Transverse colon (tissue), 4 donors: ENCODE data around the gene BCL2L15. TPM values are rescaled to one million over a fixed set of nuclear protein-coding genes. Genes with fewer than 3 reads are reported as not detected.

Source experiments
- DNase-seq: peaks from one replicate; pipeline ENCODE4 v3.0.0-alpha.2; 2019
- H3K27ac ChIP-seq, 4 donors: fragments of 200-600 bp; sonication (generic); 2 replicates each; pipeline ENCODE4 v1.5.1; 2016 to 2018; ENCODE audit warnings: inconsistent platforms in 4 of 4
- H3K27me3 ChIP-seq: fragments of 200-600 bp; sonication (generic); 2 replicates; pipeline ENCODE4 v1.5.1; 2017; ENCODE audit warnings: inconsistent platforms
- H3K36me3 ChIP-seq, 4 donors: fragments of 200-600 bp; sonication (generic); 2 replicates each; pipeline ENCODE4 v1.5.1; 2017 to 2019; ENCODE audit warnings: inconsistent platforms in 4 of 4
- H3K4me1 ChIP-seq, 4 donors: fragments of 200-600 bp; sonication (generic); 2 replicates each; pipeline ENCODE4 v1.5.1; 2017 to 2020; ENCODE audit warnings: inconsistent platforms in 4 of 4
- H3K4me3 ChIP-seq, 4 donors: fragments of 200-600 bp; sonication (generic); 1 replicate in 1 of 4; 2 replicates in 3 of 4; pipeline versions ENCODE4 v1.5.1 to v1.6.1; 2017 to 2019; ENCODE audit warnings: inconsistent platforms in 4 of 4
- H3K9me3 ChIP-seq, 2 donors: fragments of 200-600 bp; sonication (generic); 2 replicates each; pipeline ENCODE4 v1.5.1; 2017 to 2019; ENCODE audit warnings: inconsistent platforms in 2 of 2
- EP300 ChIP-seq: sonication (generic); formaldehyde crosslinking; IDR thresholded peaks from one replicate; pipeline ENCODE4 v1.6.1; 2017; ENCODE audit warnings: antibody characterized with exemption, low read depth
- POLR2A ChIP-seq: fragments of 450-650 bp; IDR thresholded peaks from one replicate; pipeline ENCODE4 v1.6.1; 2016; ENCODE audit warnings: antibody characterized with exemption, mild to moderate bottlenecking, moderate library complexity
- POLR2AphosphoS5 ChIP-seq, 3 donors: sonication (generic); formaldehyde crosslinking; IDR thresholded peaks; one replicate each; pipeline ENCODE4 v1.6.1; 2016; ENCODE audit warnings: antibody characterized with exemption in 3 of 3
- WGBS, 2 donors: methylation state at CpG; one replicate each; pipeline ENCODE4 v1.1.5; 2018; ENCODE audit warnings: low coverage in 1 of 2; 5-methylcytosine and 5-hydroxymethylcytosine counted together
- in situ Hi-C, 4 donors: fragments of 200-750 bp; cut with MboI; loops; one replicate each; pipeline versions ENCODE4 v1.15.0 to v1.15.1; 2017; ENCODE audit warnings: low sequenced_read_pairs in 3 of 4, low pct_ligation_motif_present in 1 of 4, low pct_unique_long_range_greater_than_20kb in 1 of 4
- intact Hi-C: fragments of 100-400 bp; cut with DNase I; formaldehyde crosslinking; loops from one replicate; pipeline ENCODE4 v1.15.1; 2023; ENCODE audit warnings: low total_unique reads
- total RNA-seq, 4 donors: library from RNA; depleted of rRNA; stranded (reverse); fragments of >200 nt; gene quantifications; one replicate each; pipeline ENCODE4 v1.1.0, GENCODE V29; 2016
- TF ChIP-seq, protein P1 (sequence below), 5 experiments: fragments of 200-600 bp in 3 of 5; fragments of 450-650 bp in 2 of 5; sonication (generic) in 3 of 5; IDR thresholded peaks; 1 replicate in 2 of 5; 2 replicates in 3 of 5; pipeline ENCODE4 v1.5.1; 2016 to 2017; ENCODE audit warnings: antibody characterized with exemption in 5 of 5, inconsistent platforms in 3 of 5, mild to moderate bottlenecking in 2 of 5, moderate library complexity in 1 of 5

BCL2L15 gene
- total RNA-seq, 4 donors from 2014 or later, result 51.3 to 584 (median 89.3) TPM

DNA sequence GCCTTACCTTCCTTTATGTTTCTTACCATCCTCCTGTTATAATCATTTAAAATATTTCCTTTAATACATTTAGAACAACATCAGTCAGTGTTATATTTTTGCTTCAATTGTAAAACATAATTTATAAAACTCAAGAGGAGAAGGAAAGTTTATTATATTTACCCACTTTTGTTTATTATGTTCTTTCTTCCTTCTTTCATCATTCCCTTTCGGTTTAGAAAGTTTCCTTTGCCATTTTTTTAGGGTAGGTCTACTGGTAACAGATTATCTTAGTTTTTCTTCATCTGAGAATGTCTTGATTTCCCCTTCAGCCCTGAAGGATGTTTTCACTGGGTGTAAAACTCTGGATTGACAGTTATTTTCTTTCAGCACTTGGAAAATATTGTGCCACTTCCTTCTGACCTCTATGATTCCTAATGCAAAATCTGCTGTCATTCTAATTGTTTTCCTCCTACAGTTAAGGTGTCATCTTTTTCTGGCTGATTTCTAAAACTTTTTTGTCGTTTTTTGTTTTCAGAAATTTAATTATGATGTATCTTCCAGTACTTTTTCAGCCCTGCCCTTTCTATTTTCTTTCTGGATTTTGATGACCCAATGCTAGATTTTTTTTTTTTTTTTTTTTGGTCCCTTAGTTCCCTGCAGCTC lies 40.9 kb downstream of the BCL2L15 start:
- no peak for DNase-seq
- TF ChIP-seq POLR2AphosphoS5 (IDR thresholded peaks at IDR 0.05) (no peak), EP300 (no peak), POLR2A (no peak)
- TF ChIP-seq, protein P1, sequence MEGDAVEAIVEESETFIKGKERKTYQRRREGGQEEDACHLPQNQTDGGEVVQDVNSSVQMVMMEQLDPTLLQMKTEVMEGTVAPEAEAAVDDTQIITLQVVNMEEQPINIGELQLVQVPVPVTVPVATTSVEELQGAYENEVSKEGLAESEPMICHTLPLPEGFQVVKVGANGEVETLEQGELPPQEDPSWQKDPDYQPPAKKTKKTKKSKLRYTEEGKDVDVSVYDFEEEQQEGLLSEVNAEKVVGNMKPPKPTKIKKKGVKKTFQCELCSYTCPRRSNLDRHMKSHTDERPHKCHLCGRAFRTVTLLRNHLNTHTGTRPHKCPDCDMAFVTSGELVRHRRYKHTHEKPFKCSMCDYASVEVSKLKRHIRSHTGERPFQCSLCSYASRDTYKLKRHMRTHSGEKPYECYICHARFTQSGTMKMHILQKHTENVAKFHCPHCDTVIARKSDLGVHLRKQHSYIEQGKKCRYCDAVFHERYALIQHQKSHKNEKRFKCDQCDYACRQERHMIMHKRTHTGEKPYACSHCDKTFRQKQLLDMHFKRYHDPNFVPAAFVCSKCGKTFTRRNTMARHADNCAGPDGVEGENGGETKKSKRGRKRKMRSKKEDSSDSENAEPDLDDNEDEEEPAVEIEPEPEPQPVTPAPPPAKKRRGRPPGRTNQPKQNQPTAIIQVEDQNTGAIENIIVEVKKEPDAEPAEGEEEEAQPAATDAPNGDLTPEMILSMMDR (IDR thresholded peaks at IDR 0.05), result no peak
- Histone ChIP-seq H3K4me3 (no peak overlapping the region), H3K27ac (no peak overlapping the region), H3K36me3 (no peaks in the 10 kb centered on the region), H3K27me3 (no peaks in the 10 kb centered on the region), H3K9me3 (peaks cover 3 to 5% of the 10 kb centered on the region in 2 donors), H3K4me1 (no peaks in the 10 kb centered on the region)
- intact Hi-C loops (no loop called here), in situ Hi-C loops (loop anchor here (25.0 kb wide), 2 partner anchors 91 to 441 kb away; partner anchors contain the start of gene HIPK1 (in 1 of the 4))
- 79 to 90% methylated on average over 1 to 2 of the region's 2 CpGs for whole genome bisulfite sequencing, 2 donors

DNA sequence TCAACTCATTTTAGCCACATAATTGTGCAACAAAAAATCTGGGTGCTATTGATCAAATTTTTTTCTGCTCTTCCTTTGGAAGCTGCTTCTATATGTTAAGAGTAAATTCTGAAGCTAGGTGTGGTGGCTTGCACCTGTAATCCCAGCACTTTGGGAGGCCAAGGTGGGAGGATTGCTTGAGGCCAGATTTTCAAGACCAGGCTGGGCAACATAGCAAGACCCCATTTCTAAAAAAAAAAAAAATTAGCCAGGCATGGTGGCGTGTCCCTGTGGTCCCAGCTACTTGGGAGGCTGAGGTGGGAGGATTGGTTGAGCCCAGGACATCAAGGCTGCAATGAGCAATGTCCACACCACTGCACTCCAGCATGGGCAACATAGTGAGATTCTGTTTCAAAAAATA lies 50.8 kb downstream of the BCL2L15 start:
- H3K4me3 ChIP-seq, result no peak overlapping the region
- TF ChIP-seq EP300, result no peak
- TF ChIP-seq POLR2AphosphoS5 (IDR thresholded peaks at IDR 0.05), result no peak
- TF ChIP-seq, protein P1 (IDR thresholded peaks at IDR 0.05), result no peak
- TF ChIP-seq POLR2A, result no peak
- no peak for DNase-seq
- intact Hi-C loops (loop anchor here (5.0 kb wide), 1 partner anchor 66 kb away; the partner anchor contains the start of gene AP4B1), in situ Hi-C loops (loop anchor here (10.0 to 25.0 kb wide), 3 partner anchors 68 to 451 kb away; partner anchors contain the start of genes AP4B1 (in 1 of the 4), DCLRE1B (in 1 of the 4) and HIPK1 (in 1 of the 4))
- H3K36me3 ChIP-seq, result peaks cover 0 to 5% (median 0%) of the 10 kb centered on the region in 4 donors
- no peak overlapping the region for H3K27ac ChIP-seq
- H3K9me3 ChIP-seq, result no peaks in the 10 kb centered on the region
- H3K4me1 ChIP-seq, result peaks cover 0 to 8% (median 0%) of the 10 kb centered on the region in 4 donors
- H3K27me3 ChIP-seq, result no peaks in the 10 kb centered on the region
- 80 to 96% methylated on average over 1 of the region's 1 CpG for WGBS, 2 donors

DNA sequence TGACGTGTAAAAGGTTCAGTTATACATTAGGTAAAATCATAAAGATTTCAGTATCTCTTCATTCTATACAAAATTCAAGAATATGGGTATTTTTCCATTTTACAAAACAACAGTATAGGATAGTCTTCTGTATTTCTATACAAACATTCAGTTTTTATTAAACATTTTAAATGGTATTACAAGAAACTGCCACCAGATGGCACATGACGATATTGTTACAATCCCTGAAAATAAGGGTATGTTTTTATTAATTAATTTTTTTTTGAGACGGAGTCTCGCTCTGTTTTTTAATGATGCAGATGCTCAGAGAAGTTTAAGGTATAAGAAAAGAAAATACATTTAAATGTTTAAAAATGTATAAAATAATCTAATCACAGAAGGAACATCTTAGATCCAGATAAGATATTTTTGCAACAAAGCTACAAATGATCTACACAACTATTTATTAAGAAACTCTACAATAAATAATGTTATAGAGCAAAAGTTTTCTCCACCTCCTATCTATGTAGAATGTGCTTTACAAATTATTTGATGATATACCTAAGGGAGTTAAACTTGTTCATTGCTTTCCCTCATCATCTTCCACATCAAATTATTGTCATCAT lies 51.6 kb downstream of the BCL2L15 start:
- peaks cover 0 to 8% (median 0%) of the 10 kb centered on the region in 4 donors for H3K4me1 ChIP-seq
- intact Hi-C loops (loop anchor here (5.0 kb wide), 1 partner anchor 67 kb away; the partner anchor contains the start of gene AP4B1), in situ Hi-C loops (loop anchor here (10.0 to 25.0 kb wide), 3 partner anchors 69 to 452 kb away; partner anchors contain the start of genes AP4B1 (in 1 of the 4), DCLRE1B (in 1 of the 4) and HIPK1 (in 1 of the 4))
- H3K27me3 ChIP-seq, result no peaks in the 10 kb centered on the region
- no peaks in the 10 kb centered on the region for H3K9me3 ChIP-seq
- WGBS, 2 donors, result 5 to 12% methylated on average over 4 of the region's 4 CpGs
- DNase-seq, result no peak
- H3K27ac ChIP-seq, result no peak overlapping the region
- TF ChIP-seq POLR2AphosphoS5 (IDR thresholded peaks at IDR 0.05) (no peak), EP300 (no peak), POLR2A (no peak)
- TF ChIP-seq, protein P1 (IDR thresholded peaks at IDR 0.05), result peak; percentile 62 to 77 (median 67)
- H3K36me3 ChIP-seq, result peaks cover 0 to 5% (median 0%) of the 10 kb centered on the region in 4 donors
- H3K4me3 ChIP-seq, result no peak overlapping the region

DNA sequence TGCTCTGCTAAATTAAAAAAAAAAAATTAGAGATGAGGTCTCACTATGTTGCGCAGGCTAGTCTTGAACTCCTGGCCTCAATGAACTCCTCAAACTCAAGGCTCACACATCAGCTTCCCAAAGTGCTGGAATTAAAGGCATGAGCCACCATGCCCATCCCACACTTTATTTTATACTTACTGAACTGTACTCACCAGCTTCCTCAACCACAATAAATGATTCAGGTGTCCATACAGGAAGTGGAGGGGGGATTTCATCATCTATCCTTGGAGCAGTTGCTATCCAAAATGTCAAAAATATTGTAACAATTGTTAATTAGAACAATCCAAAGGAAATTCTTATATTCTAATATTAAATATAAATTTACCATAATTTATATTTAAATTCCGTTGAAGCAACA lies 52.7 kb downstream of the BCL2L15 start:
- in situ Hi-C loops, result loop anchor here (5.0 to 25.0 kb wide), 4 partner anchors 68 to 453 kb away; partner anchors contain the start of genes AP4B1 (in 2 of the 4), DCLRE1B (in 1 of the 4) and HIPK1 (in 1 of the 4)
- peaks cover 0 to 8% (median 0%) of the 10 kb centered on the region in 4 donors for H3K4me1 ChIP-seq
- no peaks in the 10 kb centered on the region for H3K27me3 ChIP-seq
- H3K27ac ChIP-seq, result no peak overlapping the region
- peaks cover 0 to 5% (median 0%) of the 10 kb centered on the region in 4 donors for H3K36me3 ChIP-seq
- TF ChIP-seq POLR2A, result no peak
- no peak for TF ChIP-seq EP300
- TF ChIP-seq POLR2AphosphoS5 (IDR thresholded peaks at IDR 0.05), result no peak
- TF ChIP-seq, protein P1 (IDR thresholded peaks at IDR 0.05), result no peak
- intact Hi-C loops, result loop anchor here (5.0 kb wide), 1 partner anchor 68 kb away; the partner anchor contains the start of gene AP4B1
- 90 to 97% methylated on average over 1 to 2 of the region's 2 CpGs for WGBS, 2 donors
- H3K9me3 ChIP-seq, result no peaks in the 10 kb centered on the region
- H3K4me3 ChIP-seq, result no peak overlapping the region
- DNase-seq, result no peak
